ENCODE results near the gene PGM5. TPM values are rescaled to one million over a fixed set of nuclear protein-coding genes. Genes with fewer than 3 reads are reported as not detected.

The PGM5 gene
- total and polyA plus RNA-seq, 4 donors, result 33.7 to 124 (median 79.0) TPM

GRCh38 chr9:68509689-68510088 is 153.3 kb downstream of the PGM5 start:
- ATAC-seq (ENCODE audit: low FRiP score), result no peak
- Histone ChIP-seq H3K27ac (ENCODE audit: low read depth in 1 of 2, low read length in 2 of 2) (no peak overlapping the region), H3K4me1 (ENCODE audit: control insufficient read depth in 1 of 2, insufficient read depth in 2 of 2, low read length in 2 of 2) (peaks cover 2 to 3% of the 10 kb centered on the region in 2 donors), H3K27me3 (ENCODE audit: control insufficient read depth in 1 of 2, insufficient read depth in 2 of 2, low read length in 1 of 2) (no peaks in the 10 kb centered on the region), H3K9me3 (ENCODE audit: control insufficient read depth, low read length) (no peaks in the 10 kb centered on the region), H3K4me3 (ENCODE audit: low read length in 2 of 2) (no peak overlapping the region), H3K36me3 (ENCODE audit: control insufficient read depth in 1 of 2, insufficient read depth in 2 of 2, low read length in 1 of 2) (no peaks in the 10 kb centered on the region)
- intact Hi-C loops (cut with DNase I), result loop anchor here (5.0 to 10.0 kb wide), 4 partner anchors 55 to 155 kb away; partner anchors contain the start of gene PGM5 (in 1 of the 2)
- no peak for DNase-seq

GRCh38 chr9:68513385-68513784 is 157.0 kb downstream of the PGM5 start:
- 65 to 71% methylated on average over 3 of the region's 3 CpGs for WGBS, 2 donors
- intact Hi-C loops (cut with DNase I), result no loop called here
- H3K27me3 ChIP-seq (ENCODE audit: control insufficient read depth in 1 of 2, insufficient read depth in 2 of 2, low read length in 1 of 2), result no peaks in the 10 kb centered on the region
- no peak overlapping the region for H3K27ac ChIP-seq (ENCODE audit: low read depth in 1 of 2, low read length in 2 of 2)
- peaks cover 0 to 2% of the 10 kb centered on the region in 2 donors for H3K4me1 ChIP-seq (ENCODE audit: control insufficient read depth in 1 of 2, insufficient read depth in 2 of 2, low read length in 2 of 2)
- H3K9me3 ChIP-seq (ENCODE audit: control insufficient read depth, low read length), result peaks cover 1% of the 10 kb centered on the region
- H3K4me3 ChIP-seq (ENCODE audit: low read length in 2 of 2), result no peak overlapping the region
- no peak for ATAC-seq (ENCODE audit: low FRiP score)
- no peaks in the 10 kb centered on the region for H3K36me3 ChIP-seq (ENCODE audit: control insufficient read depth in 1 of 2, insufficient read depth in 2 of 2, low read length in 1 of 2)
- DNase-seq, result no peak

GRCh38 chr9:68513981-68514380 is 157.6 kb downstream of the PGM5 start:
- intact Hi-C loops (cut with DNase I), result no loop called here
- H3K27ac ChIP-seq (ENCODE audit: low read depth in 1 of 2, low read length in 2 of 2), result no peak overlapping the region
- peaks cover 1% of the 10 kb centered on the region for H3K9me3 ChIP-seq (ENCODE audit: control insufficient read depth, low read length)
- DNase-seq (no peak), ATAC-seq (ENCODE audit: low FRiP score) (no peak)
- 95 to 96% methylated on average over 4 of the region's 4 CpGs for WGBS, 2 donors
- H3K4me1 ChIP-seq (ENCODE audit: control insufficient read depth in 1 of 2, insufficient read depth in 2 of 2, low read length in 2 of 2), result peaks cover 0 to 2% of the 10 kb centered on the region in 2 donors
- no peaks in the 10 kb centered on the region for H3K27me3 ChIP-seq (ENCODE audit: control insufficient read depth in 1 of 2, insufficient read depth in 2 of 2, low read length in 1 of 2)
- H3K4me3 ChIP-seq (ENCODE audit: low read length in 2 of 2), result no peak overlapping the region
- no peaks in the 10 kb centered on the region for H3K36me3 ChIP-seq (ENCODE audit: control insufficient read depth in 1 of 2, insufficient read depth in 2 of 2, low read length in 1 of 2)

- 71 to 87% methylated on average over 4 of the region's 4 CpGs for WGBS, 2 donors
- H3K27ac ChIP-seq (ENCODE audit: low read depth in 1 of 2, low read length in 2 of 2), result peak overlapping the region in 1 of 2 donors; percentile 66
- H3K4me1 ChIP-seq (ENCODE audit: control insufficient read depth in 1 of 2, insufficient read depth in 2 of 2, low read length in 2 of 2), result peaks cover 0 to 2% of the 10 kb centered on the region in 2 donors
- no peak overlapping the region for H3K4me3 ChIP-seq (ENCODE audit: low read length in 2 of 2)
- DNase-seq (no peak), ATAC-seq (ENCODE audit: low FRiP score) (peak; percentile 65)
- no peaks in the 10 kb centered on the region for H3K27me3 ChIP-seq (ENCODE audit: control insufficient read depth in 1 of 2, insufficient read depth in 2 of 2, low read length in 1 of 2)
- intact Hi-C loops (cut with DNase I), result loop anchor here in 1 of 2 donors (5.0 kb wide), 1 partner anchor 1232 kb away; no protein-coding TSS in a partner anchor
- peaks cover 1% of the 10 kb centered on the region for H3K9me3 ChIP-seq (ENCODE audit: control insufficient read depth, low read length)
- no peaks in the 10 kb centered on the region for H3K36me3 ChIP-seq (ENCODE audit: control insufficient read depth in 1 of 2, insufficient read depth in 2 of 2, low read length in 1 of 2)
These were observed 159.1 kb downstream of the PGM5 start for GRCh38 chr9:68515326-68516017.

GRCh38 chr9:68522131-68522530 is 165.7 kb downstream of the PGM5 start:
- Histone ChIP-seq H3K4me3 (ENCODE audit: low read length in 2 of 2) (no peak overlapping the region), H3K4me1 (ENCODE audit: control insufficient read depth in 1 of 2, insufficient read depth in 2 of 2, low read length in 2 of 2) (peaks cover 0 to 1% of the 10 kb centered on the region in 2 donors), H3K9me3 (ENCODE audit: control insufficient read depth, low read length) (peaks cover 1% of the 10 kb centered on the region), H3K27me3 (ENCODE audit: control insufficient read depth in 1 of 2, insufficient read depth in 2 of 2, low read length in 1 of 2) (no peaks in the 10 kb centered on the region), H3K36me3 (ENCODE audit: control insufficient read depth in 1 of 2, insufficient read depth in 2 of 2, low read length in 1 of 2) (peaks cover 0 to 2% of the 10 kb centered on the region in 2 donors), H3K27ac (ENCODE audit: low read depth in 1 of 2, low read length in 2 of 2) (no peak overlapping the region)
- 71 to 72% methylated on average over 4 of the region's 4 CpGs for WGBS, 2 donors
- intact Hi-C loops (cut with DNase I), result no loop called here
- no peak for DNase-seq
- no peak for ATAC-seq (ENCODE audit: low FRiP score)

- no peak for DNase-seq
- WGBS, 2 donors, result 94% methylated on average over 3 of the region's 3 CpGs
- peaks cover 0 to 4% of the 10 kb centered on the region in 2 donors for H3K4me1 ChIP-seq (ENCODE audit: control insufficient read depth in 1 of 2, insufficient read depth in 2 of 2, low read length in 2 of 2)
- H3K36me3 ChIP-seq (ENCODE audit: control insufficient read depth in 1 of 2, insufficient read depth in 2 of 2, low read length in 1 of 2), result peaks cover 0 to 2% of the 10 kb centered on the region in 2 donors
- H3K9me3 ChIP-seq (ENCODE audit: control insufficient read depth, low read length), result no peaks in the 10 kb centered on the region
- ATAC-seq (ENCODE audit: low FRiP score), result no peak
- no peak overlapping the region for H3K4me3 ChIP-seq (ENCODE audit: low read length in 2 of 2)
- no peaks in the 10 kb centered on the region for H3K27me3 ChIP-seq (ENCODE audit: control insufficient read depth in 1 of 2, insufficient read depth in 2 of 2, low read length in 1 of 2)
- intact Hi-C loops (cut with DNase I), result no loop called here
- H3K27ac ChIP-seq (ENCODE audit: low read depth in 1 of 2, low read length in 2 of 2), result no peak overlapping the region
These were observed 166.5 kb downstream of the PGM5 start for GRCh38 chr9:68522954-68523353.

GRCh38 chr9:68523367-68523936 is 167.0 kb downstream of the PGM5 start:
- intact Hi-C loops (cut with DNase I), result no loop called here

GRCh38 chr9:68530618-68531017 is 174.2 kb downstream of the PGM5 start:
- Histone ChIP-seq H3K4me1 (ENCODE audit: control insufficient read depth in 1 of 2, insufficient read depth in 2 of 2, low read length in 2 of 2) (peaks cover 0 to 3% of the 10 kb centered on the region in 2 donors), H3K36me3 (ENCODE audit: control insufficient read depth in 1 of 2, insufficient read depth in 2 of 2, low read length in 1 of 2) (peaks cover 0 to 3% of the 10 kb centered on the region in 2 donors), H3K4me3 (ENCODE audit: low read length in 2 of 2) (no peak overlapping the region), H3K27ac (ENCODE audit: low read depth in 1 of 2, low read length in 2 of 2) (no peak overlapping the region), H3K27me3 (ENCODE audit: control insufficient read depth in 1 of 2, insufficient read depth in 2 of 2, low read length in 1 of 2) (no peaks in the 10 kb centered on the region), H3K9me3 (ENCODE audit: control insufficient read depth, low read length) (no peaks in the 10 kb centered on the region)
- DNase-seq (peak; percentile 79 to 82), ATAC-seq (ENCODE audit: low FRiP score) (peak; percentile 81)
- 39 to 58% methylated on average over 7 of the region's 7 CpGs for WGBS, 2 donors
- intact Hi-C loops (cut with DNase I), result no loop called here

More at GRCh38 chr9:68523367-68523936, 167.0 kb downstream of the PGM5 start:
- DNase-seq (no peak), ATAC-seq (ENCODE audit: low FRiP score) (no peak)
- Histone ChIP-seq H3K4me3 (ENCODE audit: low read length in 2 of 2) (no peak overlapping the region), H3K36me3 (ENCODE audit: control insufficient read depth in 1 of 2, insufficient read depth in 2 of 2, low read length in 1 of 2) (peaks cover 0 to 2% of the 10 kb centered on the region in 2 donors), H3K9me3 (ENCODE audit: control insufficient read depth, low read length) (no peaks in the 10 kb centered on the region), H3K27ac (ENCODE audit: low read depth in 1 of 2, low read length in 2 of 2) (no peak overlapping the region), H3K27me3 (ENCODE audit: control insufficient read depth in 1 of 2, insufficient read depth in 2 of 2, low read length in 1 of 2) (no peaks in the 10 kb centered on the region), H3K4me1 (ENCODE audit: control insufficient read depth in 1 of 2, insufficient read depth in 2 of 2, low read length in 2 of 2) (peaks cover 0 to 4% of the 10 kb centered on the region in 2 donors)
- 96% methylated on average over 4 of the region's 4 CpGs for WGBS, 2 donors

GRCh38 chr9:68532131-68532530 is 175.7 kb downstream of the PGM5 start:
- Histone ChIP-seq H3K4me3 (ENCODE audit: low read length in 2 of 2) (no peak overlapping the region), H3K27ac (ENCODE audit: low read depth in 1 of 2, low read length in 2 of 2) (peak overlapping the region in 1 of 2 donors; percentile 45), H3K27me3 (ENCODE audit: control insufficient read depth in 1 of 2, insufficient read depth in 2 of 2, low read length in 1 of 2) (no peaks in the 10 kb centered on the region), H3K9me3 (ENCODE audit: control insufficient read depth, low read length) (no peaks in the 10 kb centered on the region), H3K36me3 (ENCODE audit: control insufficient read depth in 1 of 2, insufficient read depth in 2 of 2, low read length in 1 of 2) (peaks cover 0 to 3% of the 10 kb centered on the region in 2 donors), H3K4me1 (ENCODE audit: control insufficient read depth in 1 of 2, insufficient read depth in 2 of 2, low read length in 2 of 2) (peaks cover 2 to 6% of the 10 kb centered on the region in 2 donors)
- WGBS, 2 donors, result 92 to 94% methylated on average over 4 of the region's 4 CpGs
- no peak for ATAC-seq (ENCODE audit: low FRiP score)
- no peak for DNase-seq
- intact Hi-C loops (cut with DNase I), result no loop called here
